HL-60 (cell line): ENCODE data around the gene ARHGAP25.

Source experiments
- DNase-seq, 2 experiments: peaks; one replicate each; pipeline ENCODE4 v3.0.0-alpha.2; 2010 to 2020; ENCODE audit warnings: low read depth in 1 of 2, low spot score in 1 of 2
- H3K27ac ChIP-seq: fragments of 250-450 bp; sonication (Bioruptor Pico); replicated peaks from 2 replicates; pipeline ENCODE4 v1.5.1; 2020; ENCODE audit warnings: mild to moderate bottlenecking, moderate library complexity
- H3K27me3 ChIP-seq: fragments of 250-450 bp; sonication (Bioruptor Pico); 2 replicates; pipeline ENCODE4 v1.5.1; 2021; ENCODE audit warnings: mild to moderate bottlenecking, moderate library complexity; ENCODE audit not compliant: insufficient read depth, poor library complexity, severe bottlenecking
- H3K4me3 ChIP-seq: replicated peaks from 2 replicates; pipeline ENCODE4 v1.5.1; 2011; ENCODE audit warnings: mild to moderate bottlenecking, control low read depth, low read length; ENCODE audit not compliant: insufficient read depth
- GABPA ChIP-seq: IDR thresholded peaks from 2 replicates; pipeline ENCODE4 v1.6.1; 2012; ENCODE audit warnings: low read depth
- POLR2AphosphoS5 ChIP-seq: IDR thresholded peaks from 2 replicates; pipeline ENCODE4 v1.6.1; 2012; ENCODE audit warnings: low read depth
- REST ChIP-seq: IDR thresholded peaks from 2 replicates; pipeline ENCODE4 v1.6.1; 2012; ENCODE audit warnings: low read depth; ENCODE audit not compliant: insufficient replicate concordance
- SPI1 ChIP-seq: IDR thresholded peaks from 2 replicates; pipeline ENCODE4 v1.6.1; 2012; ENCODE audit warnings: low read depth, mild to moderate bottlenecking, borderline replicate concordance
- TF ChIP-seq, protein P1 (sequence below): IDR thresholded peaks from one replicate; pipeline ENCODE4 v1.5.1; 2011; ENCODE audit warnings: low read length, control low read depth, inconsistent platforms; ENCODE audit not compliant: insufficient read depth

ARHGAP25 gene

DNA sequence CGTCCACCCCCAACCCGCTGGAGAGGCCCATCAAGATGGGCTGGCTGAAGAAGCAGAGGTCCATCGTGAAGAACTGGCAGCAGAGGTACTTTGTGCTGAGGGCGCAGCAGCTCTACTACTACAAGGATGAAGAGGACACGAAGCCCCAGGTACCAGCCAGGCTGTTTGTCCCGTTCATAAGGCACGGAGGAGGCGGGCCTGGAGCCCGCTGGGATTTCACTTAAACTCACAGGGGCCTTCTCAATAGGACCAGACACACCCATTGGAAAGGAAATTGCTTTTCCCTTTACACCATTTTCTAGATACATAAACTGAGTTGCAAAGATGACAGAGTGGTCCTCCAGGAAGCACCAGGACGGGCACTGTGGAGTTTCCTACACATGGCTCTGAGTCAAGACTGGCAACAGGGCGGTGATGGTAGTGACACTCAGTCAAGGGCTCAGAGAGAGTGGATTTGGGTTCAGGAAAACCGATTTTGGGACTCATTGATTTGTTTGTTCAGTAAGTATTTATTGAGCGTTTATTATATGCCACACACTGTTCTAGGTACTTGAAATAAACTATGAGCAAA, 40.7 kb downstream of the ARHGAP25 start:
- DNase-seq: no peak
- TF ChIP-seq POLR2AphosphoS5 (no peak), REST (no peak), SPI1 (no peak), GABPA (no peak)
- TF ChIP-seq, protein P1, sequence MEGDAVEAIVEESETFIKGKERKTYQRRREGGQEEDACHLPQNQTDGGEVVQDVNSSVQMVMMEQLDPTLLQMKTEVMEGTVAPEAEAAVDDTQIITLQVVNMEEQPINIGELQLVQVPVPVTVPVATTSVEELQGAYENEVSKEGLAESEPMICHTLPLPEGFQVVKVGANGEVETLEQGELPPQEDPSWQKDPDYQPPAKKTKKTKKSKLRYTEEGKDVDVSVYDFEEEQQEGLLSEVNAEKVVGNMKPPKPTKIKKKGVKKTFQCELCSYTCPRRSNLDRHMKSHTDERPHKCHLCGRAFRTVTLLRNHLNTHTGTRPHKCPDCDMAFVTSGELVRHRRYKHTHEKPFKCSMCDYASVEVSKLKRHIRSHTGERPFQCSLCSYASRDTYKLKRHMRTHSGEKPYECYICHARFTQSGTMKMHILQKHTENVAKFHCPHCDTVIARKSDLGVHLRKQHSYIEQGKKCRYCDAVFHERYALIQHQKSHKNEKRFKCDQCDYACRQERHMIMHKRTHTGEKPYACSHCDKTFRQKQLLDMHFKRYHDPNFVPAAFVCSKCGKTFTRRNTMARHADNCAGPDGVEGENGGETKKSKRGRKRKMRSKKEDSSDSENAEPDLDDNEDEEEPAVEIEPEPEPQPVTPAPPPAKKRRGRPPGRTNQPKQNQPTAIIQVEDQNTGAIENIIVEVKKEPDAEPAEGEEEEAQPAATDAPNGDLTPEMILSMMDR: no peak
- no peaks in the 10 kb centered on the region for H3K27me3 ChIP-seq
- peak overlapping the region; percentile 43 for H3K4me3 ChIP-seq
- H3K27ac ChIP-seq: peak overlapping the region; percentile 93

GRCh38 chr2:68776124-68776523, 41.5 kb downstream of the ARHGAP25 start:
- Histone ChIP-seq H3K4me3 (no peak overlapping the region), H3K27me3 (no peaks in the 10 kb centered on the region), H3K27ac (peak overlapping the region; percentile 93)
- no peak for DNase-seq
- no peak for TF ChIP-seq SPI1
- TF ChIP-seq, protein P1: peak; percentile 7

- TF ChIP-seq POLR2AphosphoS5 (no peak), GABPA (no peak), SPI1 (no peak)
- TF ChIP-seq, protein P1: no peak
- Histone ChIP-seq H3K27ac (no peak overlapping the region), H3K27me3 (no peaks in the 10 kb centered on the region), H3K4me3 (no peak overlapping the region)
- DNase-seq: no peak
Measured at GRCh38 chr2:68779595-68779994, 45.0 kb downstream of the ARHGAP25 start.

- TF ChIP-seq GABPA: no peak
- TF ChIP-seq, protein P1: no peak
- TF ChIP-seq REST: no peak
- no peak for TF ChIP-seq POLR2AphosphoS5
- TF ChIP-seq SPI1: no peak; the same call in 1 of the 2 replicates
- no peaks in the 10 kb centered on the region for H3K27me3 ChIP-seq
- no peak overlapping the region for H3K4me3 ChIP-seq
- peak in 1 of 2 experiments; percentile 44 for DNase-seq
- peak overlapping the region; percentile 50 for H3K27ac ChIP-seq
Measured at GRCh38 chr2:68784188-68784587, 49.6 kb downstream of the ARHGAP25 start.
